GM12878 (cell line): ENCODE measurements around the gene SORBS1. TPM values are rescaled to one million over a fixed set of nuclear protein-coding genes. Genes with fewer than 3 reads are reported as not detected.

Experiments used
- ATAC-seq: fragments of 200-7000 bp; cut with Tn5 transposase; 3 replicates; pipeline ENCODE4 v1.9.1; 2020; ENCODE audit warnings: mild to moderate bottlenecking, moderate library complexity
- BruUV-seq: library from RNA; stranded (reverse); fragments of 400-500 nt; replicated peaks from 2 replicates; lab custom pipeline; 2021; lab: Mats Ljungman, UMichigan
- CTCF ChIA-PET: fragments of 300-600 bp; sonication (Branson Sonifier 250); formaldehyde crosslinking; extraction: SDS; loops from one replicate; lab custom pipeline; 2021; ENCODE audit warnings: inconsistent platforms; lab: Yijun Ruan, JAX
- POLR2A ChIA-PET: fragments of 350-600 bp; formaldehyde crosslinking; extraction: SDS; loops from one replicate; lab custom pipeline; 2021; ENCODE audit warnings: inconsistent platforms; lab: Charles Lee
- RAD21 ChIA-PET: fragments of 300-600 bp; sonication (Branson Sonifier 250); formaldehyde crosslinking; loops from one replicate; lab custom pipeline; 2023; ENCODE audit warnings: antibody characterized with exemption; ENCODE audit not compliant: unreplicated experiment; lab: Charles Lee
- SMC1A ChIA-PET: fragments of 300-600 bp; sonication (Branson Sonifier 250); formaldehyde crosslinking; loops from one replicate; lab custom pipeline; 2023; ENCODE audit not compliant: unreplicated experiment, uncharacterized antibody; lab: Charles Lee
- DNase-seq: peaks from one replicate; pipeline ENCODE4 v3.0.0-alpha.2; 2011; ENCODE audit warnings: low read depth, low spot score
- FAIRE-seq: peaks from 3 replicates; lab custom pipeline; 2011; peaks lifted over from hg19 to GRCh38; lab: Jason Lieb, UNC
- H2AFZ ChIP-seq: 2 replicates; pipeline ENCODE4 v1.6.0; 2011; ENCODE audit warnings: low read depth, low read length, control low read depth; ENCODE audit not compliant: control insufficient read depth
- H3K27ac ChIP-seq: 2 replicates; pipeline ENCODE4 v1.5.1; 2011; ENCODE audit warnings: control low read depth; ENCODE audit not compliant: control insufficient read depth, insufficient read depth
- H3K27me3 ChIP-seq, 2 experiments: replicated peaks in 1 of 2; 2 replicates each; pipeline versions ENCODE4 v1.6.0 to v1.6.1; 2011; ENCODE audit warnings: low read length in 1 of 2; ENCODE audit not compliant: control insufficient read depth in 2 of 2, insufficient read depth in 2 of 2
- H3K36me3 ChIP-seq, 2 experiments: 2 replicates each; pipeline ENCODE4 v1.5.1; 2011; ENCODE audit warnings: low read length in 1 of 2; ENCODE audit not compliant: control insufficient read depth in 2 of 2, insufficient read depth in 2 of 2
- H3K4me1 ChIP-seq: 2 replicates; pipeline ENCODE4 v1.6.1; 2011; ENCODE audit warnings: mild to moderate bottlenecking, low read length, moderate library complexity, mixed read lengths; ENCODE audit not compliant: control insufficient read depth, insufficient read depth
- H3K4me2 ChIP-seq: 2 replicates; pipeline ENCODE4 v1.6.0; 2011; ENCODE audit warnings: control low read depth; ENCODE audit not compliant: control insufficient read depth, insufficient read depth
- H3K4me3 ChIP-seq: fragments of 200-600 bp; sonication (generic); 2 replicates; pipeline ENCODE4 v1.5.1; 2016
- H3K79me2 ChIP-seq: 2 replicates; pipeline ENCODE4 v1.6.0; 2011; ENCODE audit warnings: low read length; ENCODE audit not compliant: control insufficient read depth, insufficient read depth
- H3K9ac ChIP-seq: 2 replicates; pipeline ENCODE4 v1.8.0; 2011; ENCODE audit warnings: low read length, control low read depth, mixed read lengths; ENCODE audit not compliant: control insufficient read depth, insufficient read depth
- H3K9me3 ChIP-seq: replicated peaks from 3 replicates; pipeline ENCODE4 v1.5.1; 2011; ENCODE audit warnings: mild to moderate bottlenecking, low read length; ENCODE audit not compliant: control insufficient read depth, insufficient read depth
- H4K20me1 ChIP-seq: 2 replicates; pipeline ENCODE4 v1.6.0; 2011; ENCODE audit not compliant: control insufficient read depth, insufficient read depth
- BCL3 ChIP-seq: IDR thresholded peaks from 2 replicates; pipeline ENCODE4 v1.6.1; 2011; ENCODE audit warnings: borderline replicate concordance, low read depth, mild to moderate bottlenecking, moderate library complexity, low read length; ENCODE audit not compliant: insufficient read depth, poor library complexity, severe bottlenecking
- ESRRA ChIP-seq: IDR thresholded peaks from 2 replicates; pipeline ENCODE4 v1.6.1; 2012; ENCODE audit warnings: mild to moderate bottlenecking, low read length, improper control_type of control experiment
- JUNB ChIP-seq: IDR thresholded peaks from 2 replicates; pipeline ENCODE4 v1.6.1; 2016; ENCODE audit warnings: antibody characterized with exemption, mild to moderate bottlenecking
- WGBS: methylation state at CpG from one replicate; pipeline ENCODE4 v1.1.6; 2016; ENCODE audit warnings: low lambda C conversion rate; ENCODE audit not compliant: insufficient replicate concordance, insufficient coverage; ENCODE audit errors: missing lambda C conversion rate; 5-methylcytosine and 5-hydroxymethylcytosine counted together
- in situ Hi-C: fragments of 300-500 bp; cut with MboI; formaldehyde crosslinking; loops from 9 replicates; pipeline ENCODE4 v1.14.3; 2018; ENCODE audit warnings: mixed read lengths
- intact Hi-C: fragments of 100-400 bp; cut with micrococcal nuclease; formaldehyde crosslinking; loops from one replicate; pipeline ENCODE4 v1.14.2; 2022; ENCODE audit not compliant: unreplicated experiment
- polyA plus RNA-seq, 11 experiments: library from polyadenylated mRNA; depleted of rRNA in 4 of 11; unstranded in 6 of 11; stranded (reverse) in 5 of 11; fragments of >200 nt; fragmentation: Nextera tagmentation in 4 of 11; fragmentation: Illumina TruSeq in 1 of 11; extraction: Ambion mirVana in 4 of 11; extraction: Trizol in 1 of 11; gene quantifications; 1 replicate in 1 of 11; 2 replicates in 10 of 11; pipeline versions ENCODE4 v1.2.1 to v1.2.3, GENCODE V29; 2011 to 2016; ENCODE audit warnings: inconsistent platforms in 2 of 11, missing spikeins in 2 of 11, low read depth in 1 of 11
- total RNA-seq, 4 experiments: library from RNA; depleted of rRNA in 3 of 4; stranded (reverse); fragments of >200 nt in 3 of 4; fragmentation: Illumina TruSeq in 1 of 4; extraction: Trizol in 1 of 4; gene quantifications; 2 replicates each; pipeline versions ENCODE4 v1.2.1 to v1.2.3, GENCODE V29; 2013 to 2021

SORBS1 gene
- total and polyA plus RNA-seq, 10 of the 15 experiments (the other 5 are each of a cell fraction or from before 2014, with no cell fraction given): 0.13 to 0.75 (median 0.39) TPM

GRCh38 chr10:95364342-95364741 is 196.8 kb downstream of the SORBS1 start:
- in situ Hi-C loops (loop anchor here (5.0 to 10.0 kb wide), 4 partner anchors 117 to 730 kb away; no protein-coding TSS in a partner anchor), intact Hi-C loops (no loop called here)
- H3K79me2 ChIP-seq: no peaks in the 10 kb centered on the region
- WGBS: 58% methylated on average over 6 of the region's 6 CpGs
- no peaks in the 10 kb centered on the region; a peak in 2 of 4 replicates for H3K27me3 ChIP-seq
- CTCF ChIA-PET: interaction anchor here (1.1 to 12.7 kb wide), 22 partner anchors 11 to 401 kb away, joined by 3 to 348 read pairs (median 12); no protein-coding TSS in a partner anchor
- H3K9me3 ChIP-seq: no peaks in the 10 kb centered on the region
- no TSS peak for BruUV-seq
- DNase-seq: no peak
- POLR2A ChIA-PET: no interaction called here
- TF ChIP-seq JUNB (no peak), ESRRA (no peak), BCL3 (peak; percentile 14)
- no peaks in the 10 kb centered on the region for H3K36me3 ChIP-seq
- SMC1A ChIA-PET: interaction anchor here (1.1 to 12.0 kb wide), 16 partner anchors 10 to 238 kb away, joined by 3 to 313 read pairs (median 12); partner anchors contain the start of gene PDLIM1
- peaks cover 10% of the 10 kb centered on the region; the same call in 1 of the 2 replicates for H3K4me1 ChIP-seq
- ATAC-seq: no peak
- RAD21 ChIA-PET: interaction anchor here (0.6 to 9.3 kb wide), 11 partner anchors 11 to 734 kb away, joined by 3 to 185 read pairs (median 12); no protein-coding TSS in a partner anchor
- no peaks in the 10 kb centered on the region for H4K20me1 ChIP-seq
- H2AFZ ChIP-seq: no peak overlapping the region
- no peak overlapping the region for H3K9ac ChIP-seq
- no peak for FAIRE-seq
- no peak overlapping the region for H3K27ac ChIP-seq
- no peak overlapping the region for H3K4me2 ChIP-seq
- H3K4me3 ChIP-seq: no peak overlapping the region
